ENCODE results near the gene P2RY2.
"Not testable (repeated sequence)": the region's sequence is repeated elsewhere in the genome, so short reads cannot be mapped to it uniquely, and the experiment has no call there.

P2RY2 gene

GRCh38 chr11:73229321-73229895, 11.3 kb downstream of the P2RY2 start:
- DNase-seq = no peak

- no peak for DNase-seq
These were observed 12.1 kb downstream of the P2RY2 start for GRCh38 chr11:73229896-73230875.

- DNase-seq = no peak
These were observed 12.8 kb downstream of the P2RY2 start for GRCh38 chr11:73230931-73231330.

GRCh38 chr11:73232487-73232886, 14.4 kb downstream of the P2RY2 start:
- not testable (repeated sequence) for DNase-seq

GRCh38 chr11:73233211-73233610, 15.1 kb downstream of the P2RY2 start:
- DNase-seq = no peak

- no peak for DNase-seq
These were observed 15.8 kb downstream of the P2RY2 start for GRCh38 chr11:73233692-73234470.

- no peak for DNase-seq
These were observed 16.5 kb downstream of the P2RY2 start for GRCh38 chr11:73234471-73235181.

GRCh38 chr11:73235236-73235786, 17.2 kb downstream of the P2RY2 start:
- DNase-seq = no peak

- DNase-seq = no peak
These were observed 18.2 kb downstream of the P2RY2 start for GRCh38 chr11:73236205-73236765.

GRCh38 chr11:73236854-73237253, 18.8 kb downstream of the P2RY2 start:
- peak; percentile 12 for DNase-seq

GRCh38 chr11:73237471-73238290, 19.6 kb downstream of the P2RY2 start:
- peak; percentile 29 for DNase-seq

- DNase-seq = no peak
These were observed 21.0 kb downstream of the P2RY2 start for GRCh38 chr11:73239111-73239521.

- no peak for DNase-seq
These were observed 21.6 kb downstream of the P2RY2 start for GRCh38 chr11:73239571-73240189.

- peak; percentile 47 for DNase-seq
These were observed 22.2 kb downstream of the P2RY2 start for GRCh38 chr11:73240190-73240781.

- DNase-seq = no peak
These were observed 23.2 kb downstream of the P2RY2 start for GRCh38 chr11:73241300-73241699.

- peak; percentile 79 for DNase-seq
These were observed 24.4 kb downstream of the P2RY2 start for GRCh38 chr11:73242251-73243092.

GRCh38 chr11:73243093-73243485, 25.0 kb downstream of the P2RY2 start:
- DNase-seq = no peak

GRCh38 chr11:73244589-73245240, 26.6 kb downstream of the P2RY2 start:
- no peak for DNase-seq

All from fibroblast of skin of scalp (primary cell).